Posterior cingulate gyrus (tissue), 11 donors: Measurements from ENCODE around the gene FFAR2.
A peak's percentile ranks its signal among the peaks of the same experiment; 100 is the strongest.
"Not testable (repeated sequence)": the region's sequence is repeated elsewhere in the genome, so short reads cannot be mapped to it uniquely, and the experiment has no call there.

Source experiments
- DNase-seq, 10 donors: peaks; one replicate each; pipeline versions ENCODE4 v3.0.0 to v3.0.0-alpha.2; 2020 to 2021; ENCODE audit warnings: mixed read lengths in 3 of 10
- intact Hi-C: fragments of 100-400 bp; cut with DNase I; formaldehyde crosslinking; loops from one replicate; pipeline ENCODE4 v1.15.1; 2023

Gene FFAR2

DNA sequence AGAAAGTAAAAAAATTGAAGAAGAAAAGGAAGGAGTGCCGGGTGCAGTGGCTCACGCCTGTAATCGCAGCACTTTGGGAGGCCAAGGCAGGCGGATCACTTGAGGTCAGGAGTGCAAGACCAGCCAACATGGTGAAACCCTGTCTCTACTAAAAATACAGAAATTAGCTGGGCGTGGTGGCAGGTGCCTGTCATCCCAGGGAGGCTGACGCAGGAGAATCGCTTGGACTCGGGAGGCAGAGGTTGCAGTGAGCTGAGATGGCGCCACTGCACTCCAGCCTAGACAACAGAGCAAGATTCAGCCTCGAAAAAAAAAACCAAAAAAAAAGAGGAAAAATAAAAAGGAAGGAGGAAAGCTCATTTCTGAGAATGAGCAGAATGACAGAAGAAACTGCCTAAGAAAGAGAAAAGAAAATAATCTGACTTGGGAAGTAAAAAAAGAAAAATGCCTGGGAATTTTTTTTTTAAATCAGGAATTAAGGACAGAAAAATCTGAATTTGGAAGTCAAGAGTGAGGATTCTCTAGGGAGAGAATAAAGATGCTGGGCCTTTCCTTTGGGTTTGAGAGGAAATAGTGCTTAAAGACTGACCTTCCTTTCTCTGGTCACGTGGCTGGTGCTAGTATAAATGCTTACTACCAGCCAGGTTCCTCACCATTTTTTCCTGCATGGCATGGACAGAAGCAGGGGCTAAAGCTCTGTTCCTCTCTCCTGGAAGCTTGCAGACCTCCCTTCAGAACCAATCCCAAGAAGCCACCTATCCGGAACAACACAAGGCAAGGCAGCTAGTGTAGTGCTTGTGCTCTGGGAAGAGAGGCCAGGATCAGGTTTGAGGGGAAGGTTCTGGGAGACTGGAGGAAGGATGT lies at the start of gene FFAR2:
FFAR2 (plus strand) TSS at position 652 of the 864 bp plus-strand sequence. CDS start 1,458 bp downstream, outside the sequence.
- DNase-seq, result no peak
- intact Hi-C loops, result no loop called here

DNA sequence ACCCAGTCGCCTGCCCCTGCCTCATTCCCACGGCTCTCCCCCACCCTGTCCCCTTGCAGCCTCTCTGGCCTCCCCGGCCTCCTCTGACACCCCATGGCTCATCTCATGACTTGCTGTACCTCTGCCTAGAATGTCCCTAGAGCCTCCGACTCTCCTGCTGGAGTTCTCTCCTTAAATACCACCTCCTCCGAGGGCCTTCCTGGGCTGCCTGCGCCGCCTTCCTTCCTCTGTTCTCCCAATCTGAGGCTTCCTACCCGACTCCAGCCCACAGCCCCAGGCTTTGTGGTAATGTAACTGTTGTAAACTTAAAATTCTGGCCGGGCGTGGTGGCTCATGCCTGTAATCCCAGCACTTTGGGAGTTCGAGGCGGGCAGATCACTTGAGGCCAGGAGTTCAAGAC lies 49.5 kb upstream of the FFAR2 start:
- DNase-seq, result no peak
- intact Hi-C loops, result no loop called here

DNA sequence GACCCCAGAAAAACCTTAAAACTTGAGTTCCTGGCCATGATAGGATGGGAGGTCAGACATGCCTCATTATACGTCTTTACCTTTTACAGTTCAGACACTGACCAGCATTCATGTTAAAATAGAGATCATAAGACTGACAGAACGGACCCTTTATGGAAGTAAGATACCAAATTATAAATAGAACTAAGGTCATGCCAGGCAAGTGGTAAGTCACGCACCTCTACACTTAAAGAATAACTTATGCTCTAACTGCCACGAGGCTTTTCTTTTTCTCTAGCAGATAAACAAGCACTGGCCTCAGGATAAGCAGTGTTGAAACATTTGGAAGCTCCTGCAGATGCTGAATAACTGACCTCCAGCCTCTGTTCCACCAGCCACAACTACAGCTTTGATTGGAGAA lies 48.8 kb upstream of the FFAR2 start:
- no peak for DNase-seq
- intact Hi-C loops, result no loop called here

GRCh38 chr19:35399948-35400772 lies 47.9 kb upstream of the FFAR2 start:
- intact Hi-C loops, result no loop called here
- no peak for DNase-seq

GRCh38 chr19:35400773-35401100 lies 47.3 kb upstream of the FFAR2 start:
- intact Hi-C loops, result no loop called here
- no peak for DNase-seq

DNA sequence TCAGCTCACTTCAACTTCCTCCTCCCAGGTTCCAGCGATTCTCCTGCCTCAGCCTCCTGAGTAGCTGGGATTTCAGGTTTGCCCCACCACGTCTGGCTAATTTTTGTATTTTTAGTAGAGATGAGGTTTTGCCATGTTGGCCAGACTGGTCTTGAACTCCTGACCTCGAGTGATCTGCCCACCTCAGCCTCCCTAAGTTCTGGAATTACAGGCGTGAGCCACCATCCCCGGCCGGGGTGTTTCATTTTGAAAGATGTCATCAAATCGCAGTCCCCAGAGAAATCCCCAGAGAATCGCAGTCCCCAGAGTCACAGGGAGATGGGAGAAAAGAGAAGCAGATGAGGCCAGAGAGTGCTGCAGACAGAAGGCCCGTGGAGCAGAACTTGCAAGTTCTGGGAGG lies 46.6 kb upstream of the FFAR2 start:
- intact Hi-C loops, DNase-seq: not testable (repeated sequence)

DNA sequence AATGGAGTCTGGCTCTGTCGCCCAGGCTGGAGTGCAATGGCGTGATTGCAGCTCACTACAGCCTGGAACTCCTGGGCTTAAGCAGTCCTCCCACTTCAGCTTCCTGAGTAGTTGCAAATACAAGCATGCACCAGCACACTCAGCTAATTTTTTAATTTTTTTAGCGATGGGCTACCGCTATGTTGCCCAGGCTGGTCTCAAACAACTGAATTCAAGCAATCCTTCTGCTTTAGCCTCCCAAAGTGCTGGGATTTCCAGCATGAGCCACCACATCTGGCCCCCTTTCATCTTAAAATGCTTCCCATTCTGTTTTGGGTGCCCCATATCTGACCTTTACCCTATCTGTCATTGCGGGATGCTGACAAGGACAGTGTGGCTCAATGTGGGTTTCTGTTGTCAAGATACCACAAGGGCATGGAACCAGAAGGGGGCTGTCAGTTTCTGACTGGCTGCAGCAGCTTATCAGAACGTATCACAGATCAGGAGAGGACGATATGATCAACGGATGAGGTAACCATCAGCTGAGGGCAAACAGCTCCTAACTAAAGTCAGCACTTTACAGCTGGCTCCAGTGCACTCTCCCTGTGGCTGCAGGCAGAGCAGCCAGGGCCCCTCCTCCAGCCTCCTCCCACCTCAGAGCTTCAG lies 44.8 kb upstream of the FFAR2 start:
- no peak for DNase-seq
- intact Hi-C loops, result no loop called here

- intact Hi-C loops, result no loop called here
- peak in 2 of 10 donors; percentile 38 to 85 for DNase-seq
Measured at GRCh38 chr19:35404879-35405622, 43.0 kb upstream of the FFAR2 start.

GRCh38 chr19:35407619-35408018 lies 40.4 kb upstream of the FFAR2 start:
- no peak for DNase-seq
- intact Hi-C loops, result no loop called here

DNA sequence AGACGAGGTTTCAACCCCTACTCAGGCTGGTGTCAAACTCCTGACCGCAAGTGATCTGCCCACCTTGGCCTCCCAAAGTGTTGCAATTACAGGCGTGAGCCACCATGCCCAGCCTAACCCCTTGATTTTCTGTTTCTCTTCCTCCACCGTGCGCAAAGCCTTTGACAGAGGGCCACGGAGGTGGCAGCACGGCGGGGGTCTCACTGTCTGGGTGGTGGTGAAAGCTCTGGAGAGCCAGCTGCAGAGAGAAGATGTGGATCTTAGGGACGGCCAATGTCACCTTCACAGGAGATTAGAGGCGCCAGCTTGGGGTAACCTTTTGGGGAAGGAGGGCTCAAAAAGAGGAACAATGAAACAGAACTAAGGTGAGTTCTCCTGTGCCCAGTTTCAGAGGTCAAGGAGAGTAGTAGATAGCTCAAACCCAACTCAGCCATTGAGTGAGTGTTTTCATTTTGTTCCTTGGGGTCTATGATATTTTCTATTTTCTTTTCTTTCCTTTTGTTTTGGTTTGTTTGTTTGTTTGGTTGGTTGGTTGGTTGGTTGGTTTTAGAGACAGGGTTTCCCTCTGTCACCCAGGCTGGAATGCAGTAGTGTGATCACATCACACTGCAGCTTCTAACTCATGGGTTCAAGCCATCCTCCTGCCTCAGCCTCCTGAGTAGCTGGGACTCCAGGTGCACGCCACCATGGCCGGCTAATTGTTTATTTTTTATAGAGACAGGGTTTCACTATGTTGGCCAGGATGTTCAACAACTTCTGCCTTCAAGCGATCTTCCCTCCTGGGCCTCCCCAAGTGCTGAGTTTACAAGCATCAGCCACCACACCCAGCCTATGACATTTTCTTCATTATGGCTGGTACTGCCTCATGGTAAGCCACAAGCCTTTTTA lies 39.5 kb upstream of the FFAR2 start:
- no peak for DNase-seq
- intact Hi-C loops, result no loop called here

DNA sequence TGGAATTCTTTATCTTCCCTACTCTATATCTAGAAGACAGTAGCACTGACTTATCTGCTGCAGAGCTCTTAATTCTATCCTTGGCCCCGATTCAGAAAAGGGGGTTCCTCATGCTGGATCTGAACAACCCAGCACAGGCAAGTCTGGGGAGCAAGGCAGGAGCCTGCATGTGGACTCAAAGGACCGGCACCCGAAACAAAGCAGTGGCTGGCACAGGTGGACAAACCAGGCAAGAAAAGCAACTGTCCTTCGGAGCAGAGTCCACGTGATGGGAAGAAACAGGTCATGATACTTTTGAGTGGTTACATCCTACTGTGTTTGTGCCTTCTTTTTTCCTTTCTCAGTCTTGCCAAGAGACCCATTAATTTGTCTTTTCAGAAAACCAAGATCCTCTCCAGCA lies 38.9 kb upstream of the FFAR2 start:
- intact Hi-C loops, result no loop called here
- no peak for DNase-seq

DNA sequence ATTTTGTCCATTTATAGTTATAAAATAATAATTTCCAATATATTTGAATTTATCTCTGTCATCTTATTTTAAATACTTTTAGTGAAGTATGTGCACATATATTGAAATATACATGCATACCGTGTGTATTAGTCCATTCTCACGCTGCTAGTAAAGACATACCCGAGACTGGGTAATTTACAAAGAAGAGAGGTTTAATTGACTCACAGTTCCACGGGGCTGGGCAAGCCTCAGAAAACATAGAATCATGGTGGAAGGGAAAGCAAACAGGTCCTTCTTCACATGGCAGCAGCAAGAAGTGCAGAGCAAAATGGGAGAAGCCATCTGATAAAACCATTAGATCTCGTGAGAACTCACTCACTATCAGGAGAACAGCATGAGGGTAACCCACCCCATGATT lies 37.6 kb upstream of the FFAR2 start:
- intact Hi-C loops, result no loop called here

DNA sequence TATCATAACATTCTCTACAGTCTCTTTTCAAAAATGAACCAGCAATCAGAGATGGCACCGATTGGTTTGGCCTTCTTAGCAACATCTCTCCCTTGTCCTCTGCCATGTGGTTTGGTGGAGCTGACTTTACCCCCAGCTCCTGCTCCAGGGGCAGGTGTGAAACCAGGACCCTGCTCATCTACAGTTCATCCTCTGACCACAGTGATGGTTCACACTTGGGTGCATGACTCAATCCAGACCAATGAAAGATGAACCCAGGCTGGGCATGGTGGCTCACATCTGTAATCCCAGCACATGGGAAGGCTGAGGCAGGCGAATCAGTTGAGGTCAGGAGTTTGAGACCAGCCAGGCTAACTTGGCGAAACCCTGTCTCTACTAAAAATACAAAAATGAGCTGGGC lies 33.6 kb upstream of the FFAR2 start:
- DNase-seq, result peak in 1 of 10 donors; percentile 15
- intact Hi-C loops, result no loop called here

More for the DNA sequence above, 37.6 kb upstream of the FFAR2 start:
- DNase-seq, result no peak

DNA sequence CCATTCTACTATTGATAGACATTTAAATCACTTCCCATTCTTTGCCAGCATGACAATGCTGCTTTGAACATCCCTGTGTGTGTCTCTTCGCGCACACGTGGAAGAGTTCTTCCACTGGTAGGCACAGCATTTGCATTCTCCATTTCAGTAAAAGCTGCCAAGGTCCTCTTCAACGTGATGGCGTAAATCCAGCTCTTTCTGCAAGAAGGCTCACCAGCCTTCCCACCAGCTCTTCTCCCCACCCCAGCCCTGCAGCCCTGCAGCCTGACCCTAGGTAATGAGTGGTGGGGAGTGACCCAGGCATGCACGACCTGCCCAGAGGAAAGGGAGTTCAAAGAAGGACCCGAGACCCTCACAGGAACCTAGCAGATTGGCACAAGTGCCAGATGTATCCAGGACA lies 31.7 kb upstream of the FFAR2 start:
- intact Hi-C loops, result no loop called here
- peak in 1 of 10 donors; percentile 41 for DNase-seq

GRCh38 chr19:35417278-35417677 lies 30.8 kb upstream of the FFAR2 start:
- no peak for DNase-seq
- intact Hi-C loops, result no loop called here

GRCh38 chr19:35417713-35418534 lies 30.1 kb upstream of the FFAR2 start:
- DNase-seq, result no peak
- intact Hi-C loops, result no loop called here

DNA sequence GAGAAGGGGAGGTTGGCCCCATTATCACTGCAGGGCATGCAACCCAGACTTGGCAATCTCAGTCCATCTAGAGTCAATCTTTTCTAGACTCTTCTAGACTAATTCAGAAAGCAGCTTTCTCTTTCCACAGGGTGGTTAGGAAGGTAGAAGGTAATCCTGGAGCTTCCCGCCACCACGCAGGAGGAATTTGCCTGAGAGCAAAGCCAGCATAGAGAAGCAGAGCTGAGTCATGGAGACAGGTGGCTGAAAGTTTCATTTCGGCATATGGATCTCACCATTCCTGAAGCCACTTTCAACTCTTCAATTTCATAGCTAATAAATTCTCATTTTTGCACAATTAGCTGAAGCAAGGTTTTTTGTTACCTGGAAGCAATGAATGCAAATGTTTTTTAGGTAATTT lies 29.0 kb upstream of the FFAR2 start:
- DNase-seq, result no peak
- intact Hi-C loops, result no loop called here

- intact Hi-C loops, result no loop called here
- no peak for DNase-seq
Measured at GRCh38 chr19:35419805-35420204, 28.3 kb upstream of the FFAR2 start.

DNA sequence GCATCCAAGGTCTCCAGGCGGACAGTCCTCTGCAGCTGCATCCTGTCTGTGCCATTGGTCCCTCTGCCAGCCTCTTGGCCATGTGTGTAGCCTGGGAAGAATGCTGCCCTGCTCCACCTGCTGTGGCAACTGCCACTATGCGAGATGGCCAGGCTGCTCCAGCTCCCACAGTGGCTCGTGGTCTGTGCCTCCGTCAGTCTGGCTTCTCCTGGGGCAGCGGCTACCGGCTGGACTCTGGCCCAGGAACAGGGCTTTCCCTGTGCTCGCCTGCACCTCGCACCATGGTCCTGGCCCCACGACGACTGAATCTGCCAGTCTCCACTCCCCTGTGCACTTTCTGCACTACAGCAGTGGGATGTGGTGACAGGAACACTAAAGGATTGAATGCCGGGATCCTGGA lies 26.7 kb upstream of the FFAR2 start:
- intact Hi-C loops, result no loop called here
- no peak for DNase-seq
